Left ventricle myocardium inferior (tissue), 1 donor: ENCODE data around the gene MKLN1. TPM values are rescaled to one million over a fixed set of nuclear protein-coding genes. Genes with fewer than 3 reads are reported as not detected.

Source experiments
- DNase-seq: peaks from one replicate; pipeline ENCODE4 v3.0.0-alpha.2; 2020
- H3K27ac ChIP-seq: fragments of 200-600 bp; replicated peaks from 2 replicates; pipeline ENCODE4 v1.8.0; 2021
- H3K27me3 ChIP-seq: fragments of 200-600 bp; 2 replicates; pipeline ENCODE4 v1.8.0; 2021; ENCODE audit warnings: low read depth
- H3K36me3 ChIP-seq: fragments of 200-600 bp; 2 replicates; pipeline ENCODE4 v1.8.0; 2021
- H3K4me1 ChIP-seq: fragments of 200-600 bp; 2 replicates; pipeline ENCODE4 v1.8.0; 2021
- H3K4me3 ChIP-seq: fragments of 200-600 bp; 2 replicates; pipeline ENCODE4 v1.8.0; 2021; ENCODE audit warnings: mild to moderate bottlenecking, moderate library complexity
- H3K9me3 ChIP-seq: fragments of 200-600 bp; replicated peaks from 2 replicates; pipeline ENCODE4 v1.8.0; 2021
- intact Hi-C: fragments of 100-400 bp; cut with micrococcal nuclease; formaldehyde crosslinking; loops from one replicate; pipeline ENCODE4 v1.11.0; 2022
- total RNA-seq: library from RNA; stranded (reverse); fragmentation: NEBNext Ultra II Directional; extraction: Animal tissue kit (Norgen Biotek cat#: 25700); gene quantifications from one replicate; pipeline ENCODE4 v1.2.1, GENCODE V29; 2021
- TF ChIP-seq, protein P1 (sequence below): fragments of 200-600 bp; IDR thresholded peaks from 2 replicates; pipeline ENCODE4 v1.8.0; 2021; ENCODE audit warnings: antibody characterized with exemption, mild to moderate bottlenecking, borderline replicate concordance
- donor health status: DM: no; HTN: yes; CAD: no; lungs with severe emphysema.

The MKLN1 gene
- total RNA-seq, 1 donor from 2014 or later, result 42.2 TPM

DNA sequence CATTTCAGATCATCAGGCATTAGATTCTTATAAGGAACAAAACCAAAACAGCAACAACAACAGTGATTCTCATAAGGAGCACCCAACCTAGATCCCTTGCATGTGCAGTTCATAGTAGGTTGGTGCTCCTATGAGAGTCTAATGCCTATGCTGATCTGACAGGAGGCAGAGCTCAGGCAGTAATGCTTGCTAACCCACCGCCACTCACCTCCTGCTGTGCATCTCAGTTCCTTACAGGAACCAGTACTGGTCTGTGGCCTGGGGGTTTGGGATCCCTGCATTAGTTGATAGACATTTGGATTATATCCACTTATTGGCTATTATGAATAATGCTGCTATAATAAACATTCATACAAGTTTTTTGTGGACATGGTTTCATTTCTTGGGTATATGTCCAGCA is 14.0 kb downstream of the MKLN1 start:
- no peak for DNase-seq
- peaks cover 16% of the 10 kb centered on the region for H3K9me3 ChIP-seq
- H3K4me3 ChIP-seq, result no peak overlapping the region
- intact Hi-C loops, result no loop called here
- no peaks in the 10 kb centered on the region for H3K36me3 ChIP-seq
- TF ChIP-seq, protein P1, sequence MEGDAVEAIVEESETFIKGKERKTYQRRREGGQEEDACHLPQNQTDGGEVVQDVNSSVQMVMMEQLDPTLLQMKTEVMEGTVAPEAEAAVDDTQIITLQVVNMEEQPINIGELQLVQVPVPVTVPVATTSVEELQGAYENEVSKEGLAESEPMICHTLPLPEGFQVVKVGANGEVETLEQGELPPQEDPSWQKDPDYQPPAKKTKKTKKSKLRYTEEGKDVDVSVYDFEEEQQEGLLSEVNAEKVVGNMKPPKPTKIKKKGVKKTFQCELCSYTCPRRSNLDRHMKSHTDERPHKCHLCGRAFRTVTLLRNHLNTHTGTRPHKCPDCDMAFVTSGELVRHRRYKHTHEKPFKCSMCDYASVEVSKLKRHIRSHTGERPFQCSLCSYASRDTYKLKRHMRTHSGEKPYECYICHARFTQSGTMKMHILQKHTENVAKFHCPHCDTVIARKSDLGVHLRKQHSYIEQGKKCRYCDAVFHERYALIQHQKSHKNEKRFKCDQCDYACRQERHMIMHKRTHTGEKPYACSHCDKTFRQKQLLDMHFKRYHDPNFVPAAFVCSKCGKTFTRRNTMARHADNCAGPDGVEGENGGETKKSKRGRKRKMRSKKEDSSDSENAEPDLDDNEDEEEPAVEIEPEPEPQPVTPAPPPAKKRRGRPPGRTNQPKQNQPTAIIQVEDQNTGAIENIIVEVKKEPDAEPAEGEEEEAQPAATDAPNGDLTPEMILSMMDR, result no peak
- H3K27ac ChIP-seq, result no peak overlapping the region
- H3K4me1 ChIP-seq, result peaks cover 65% of the 10 kb centered on the region
- no peaks in the 10 kb centered on the region for H3K27me3 ChIP-seq

DNA sequence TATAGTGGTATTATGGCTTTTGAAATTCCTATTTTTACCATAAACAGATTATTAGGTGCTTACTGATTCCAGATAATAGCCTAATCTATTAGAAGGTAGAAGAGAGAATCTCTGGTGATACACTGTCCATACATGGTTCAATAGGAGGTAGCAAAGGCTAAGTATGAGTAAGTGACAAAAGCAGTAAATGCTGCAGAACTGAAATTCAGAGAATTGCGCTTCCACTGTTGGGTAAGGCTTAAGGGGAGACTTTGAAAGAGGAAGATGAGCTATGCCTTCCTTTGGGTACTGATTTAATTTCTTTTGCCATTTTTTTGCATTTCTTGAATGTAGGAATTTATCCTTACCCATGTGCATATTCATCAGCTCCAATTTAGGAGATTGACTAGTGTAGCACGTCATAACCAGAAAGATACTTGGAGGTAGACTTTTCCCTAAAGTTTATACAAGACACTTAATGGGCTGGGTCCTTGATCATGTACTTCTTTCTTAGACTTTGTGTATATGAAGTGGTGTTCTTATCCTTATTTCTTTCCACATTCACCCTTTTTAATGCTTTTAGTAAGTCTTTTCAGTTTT is 15.3 kb downstream of the MKLN1 start:
- peaks cover 75% of the 10 kb centered on the region for H3K4me1 ChIP-seq
- no peaks in the 10 kb centered on the region for H3K36me3 ChIP-seq
- intact Hi-C loops, result no loop called here
- H3K27ac ChIP-seq, result no peak overlapping the region
- no peak overlapping the region for H3K4me3 ChIP-seq
- no peaks in the 10 kb centered on the region for H3K27me3 ChIP-seq
- DNase-seq, result no peak
- TF ChIP-seq, protein P1, result no peak
- peaks cover 4% of the 10 kb centered on the region for H3K9me3 ChIP-seq

DNA sequence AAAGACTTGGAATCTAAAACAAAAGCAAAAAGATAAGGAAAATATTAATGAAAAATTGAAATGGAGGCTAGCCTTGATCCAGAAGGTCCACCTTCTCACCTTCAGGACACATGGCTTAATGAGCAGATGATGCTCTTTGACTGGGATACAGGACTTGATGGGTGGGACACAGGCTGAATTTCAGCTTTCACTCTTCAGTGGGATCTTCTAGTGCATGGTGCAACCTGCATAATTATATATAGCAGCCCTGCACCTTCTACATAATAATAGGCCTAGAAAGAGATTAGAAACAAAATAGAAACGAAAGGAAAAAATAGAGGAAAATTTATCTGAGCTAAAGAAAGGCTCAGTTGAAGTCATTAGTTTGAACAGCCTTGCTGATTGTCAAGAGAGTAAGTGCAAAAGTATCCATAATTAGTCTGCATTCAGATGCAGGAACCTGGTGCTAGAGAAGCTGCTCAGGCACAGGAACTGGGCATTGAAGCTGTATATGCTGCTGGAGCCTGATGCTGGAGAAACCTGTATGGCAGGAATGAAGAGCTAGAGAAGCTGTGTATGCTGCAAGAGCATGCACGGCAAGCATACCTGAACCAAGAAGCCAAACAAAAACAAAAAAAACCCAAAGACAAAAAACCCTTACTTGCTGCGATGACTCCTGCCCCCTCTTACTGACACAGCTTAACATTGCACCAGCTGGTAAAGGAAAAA is 19.4 kb downstream of the MKLN1 start:
- TF ChIP-seq, protein P1, result no peak
- peaks cover 60% of the 10 kb centered on the region for H3K4me1 ChIP-seq
- no peaks in the 10 kb centered on the region for H3K36me3 ChIP-seq
- H3K9me3 ChIP-seq, result peaks cover 10% of the 10 kb centered on the region
- no peak overlapping the region for H3K27ac ChIP-seq
- no peaks in the 10 kb centered on the region for H3K27me3 ChIP-seq
- intact Hi-C loops, result no loop called here
- DNase-seq, result no peak
- H3K4me3 ChIP-seq, result no peak overlapping the region

GRCh38 chr7:131352032-131352431 is 24.4 kb downstream of the MKLN1 start:
- intact Hi-C loops, result no loop called here
- H3K4me3 ChIP-seq, result no peak overlapping the region
- no peaks in the 10 kb centered on the region for H3K36me3 ChIP-seq
- H3K27ac ChIP-seq, result no peak overlapping the region
- H3K27me3 ChIP-seq, result no peaks in the 10 kb centered on the region
- H3K9me3 ChIP-seq, result peaks cover 10% of the 10 kb centered on the region
- TF ChIP-seq, protein P1, result no peak
- no peak for DNase-seq
- peaks cover 73% of the 10 kb centered on the region for H3K4me1 ChIP-seq

- peaks cover 10% of the 10 kb centered on the region for H3K9me3 ChIP-seq
- no peak overlapping the region for H3K4me3 ChIP-seq
- TF ChIP-seq, protein P1, result no peak
- H3K36me3 ChIP-seq, result no peaks in the 10 kb centered on the region
- H3K27ac ChIP-seq, result no peak overlapping the region
- DNase-seq, result no peak
- H3K4me1 ChIP-seq, result peaks cover 66% of the 10 kb centered on the region
- intact Hi-C loops, result no loop called here
- no peaks in the 10 kb centered on the region for H3K27me3 ChIP-seq
Measured at GRCh38 chr7:131354390-131354789, 26.7 kb downstream of the MKLN1 start.
